ENCODE measurements around the gene CDC20B.
A peak's percentile ranks its signal among the peaks of the same experiment; 100 is the strongest.

Gene CDC20B, protein sequence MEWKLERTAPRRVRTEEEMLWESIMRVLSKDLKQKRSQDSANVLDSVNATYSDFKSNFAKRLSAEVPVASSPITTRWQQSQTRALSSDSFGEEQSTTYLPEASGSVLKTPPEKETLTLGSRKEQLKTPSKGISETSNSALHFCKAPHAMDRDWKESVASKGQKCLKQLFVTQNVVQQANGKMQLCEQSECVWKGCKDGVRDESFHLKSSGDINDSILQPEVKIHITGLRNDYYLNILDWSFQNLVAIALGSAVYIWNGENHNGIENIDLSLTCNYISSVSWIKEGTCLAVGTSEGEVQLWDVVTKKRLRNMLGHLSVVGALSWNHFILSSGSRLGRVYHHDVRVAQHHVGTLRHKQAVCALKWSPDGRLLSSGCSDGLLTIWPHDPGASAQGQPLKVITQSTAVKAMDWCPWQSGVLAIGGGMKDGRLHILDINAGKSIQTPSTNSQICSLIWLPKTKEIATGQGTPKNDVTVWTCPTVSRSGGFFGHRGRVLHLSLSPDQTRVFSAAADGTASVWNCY

DNA sequence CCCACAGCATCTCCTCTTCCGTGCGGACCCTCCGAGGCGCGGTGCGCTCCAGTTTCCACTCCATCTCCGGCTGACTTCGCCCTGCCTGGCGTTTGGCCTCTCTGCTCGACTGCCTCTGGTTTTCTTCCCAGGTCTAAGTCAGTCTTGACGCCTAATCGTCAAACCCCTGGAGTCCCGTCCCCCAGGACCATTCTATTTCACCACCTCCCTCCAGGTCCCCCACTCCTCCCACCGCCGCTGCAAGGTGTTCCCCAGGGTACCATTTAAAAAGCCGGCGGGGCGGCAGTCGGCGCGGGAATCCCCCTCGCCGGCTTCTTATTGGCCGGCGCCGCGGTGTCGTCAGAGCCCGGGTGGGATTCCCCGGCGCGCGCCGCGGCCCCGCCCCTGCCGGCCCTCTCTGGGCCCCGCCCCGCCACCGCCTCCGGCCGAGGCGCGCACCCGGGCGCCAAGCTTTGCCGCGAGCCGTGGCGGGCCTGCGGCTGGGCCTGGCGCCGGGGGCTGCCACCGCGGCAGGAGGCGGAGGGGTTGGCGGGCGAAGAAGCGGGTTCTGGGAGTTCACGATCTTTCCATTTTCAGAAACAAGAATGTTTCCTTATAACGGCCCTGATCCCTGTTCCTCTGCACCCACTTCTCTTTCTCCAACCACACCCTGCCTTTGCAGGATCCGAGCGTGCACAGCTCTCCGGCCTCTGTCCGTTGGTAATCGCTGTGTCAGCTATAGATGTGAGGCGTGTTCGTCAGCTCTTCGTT lies at the start of gene CDC20B:
Gene CDC20B, minus strand, starts transcription at position 241 of the 750 bp plus-strand sequence. Its CDS starts 177 bp downstream, at position 64.
- TF ChIP-seq, protein P1, sequence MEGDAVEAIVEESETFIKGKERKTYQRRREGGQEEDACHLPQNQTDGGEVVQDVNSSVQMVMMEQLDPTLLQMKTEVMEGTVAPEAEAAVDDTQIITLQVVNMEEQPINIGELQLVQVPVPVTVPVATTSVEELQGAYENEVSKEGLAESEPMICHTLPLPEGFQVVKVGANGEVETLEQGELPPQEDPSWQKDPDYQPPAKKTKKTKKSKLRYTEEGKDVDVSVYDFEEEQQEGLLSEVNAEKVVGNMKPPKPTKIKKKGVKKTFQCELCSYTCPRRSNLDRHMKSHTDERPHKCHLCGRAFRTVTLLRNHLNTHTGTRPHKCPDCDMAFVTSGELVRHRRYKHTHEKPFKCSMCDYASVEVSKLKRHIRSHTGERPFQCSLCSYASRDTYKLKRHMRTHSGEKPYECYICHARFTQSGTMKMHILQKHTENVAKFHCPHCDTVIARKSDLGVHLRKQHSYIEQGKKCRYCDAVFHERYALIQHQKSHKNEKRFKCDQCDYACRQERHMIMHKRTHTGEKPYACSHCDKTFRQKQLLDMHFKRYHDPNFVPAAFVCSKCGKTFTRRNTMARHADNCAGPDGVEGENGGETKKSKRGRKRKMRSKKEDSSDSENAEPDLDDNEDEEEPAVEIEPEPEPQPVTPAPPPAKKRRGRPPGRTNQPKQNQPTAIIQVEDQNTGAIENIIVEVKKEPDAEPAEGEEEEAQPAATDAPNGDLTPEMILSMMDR (IDR thresholded peaks at IDR 0.05; ENCODE audit: low read depth, low read length): no peak
- TF ChIP-seq MYC (IDR thresholded peaks at IDR 0.05; ENCODE audit: low read depth, low read length) (no peak), POLR2A (IDR thresholded peaks at IDR 0.05; ENCODE audit: extremely low read depth, insufficient read length) (peak; percentile 59)
- TF ChIP-seq, protein P2, sequence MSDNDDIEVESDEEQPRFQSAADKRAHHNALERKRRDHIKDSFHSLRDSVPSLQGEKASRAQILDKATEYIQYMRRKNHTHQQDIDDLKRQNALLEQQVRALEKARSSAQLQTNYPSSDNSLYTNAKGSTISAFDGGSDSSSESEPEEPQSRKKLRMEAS (IDR thresholded peaks at IDR 0.05; ENCODE audit: low read depth, low read length): peak; percentile 42; the same call in 1 of the 2 replicates
- peak; percentile 82 for DNase-seq (ENCODE audit: low read depth)
- H3K4me3 ChIP-seq (ENCODE audit: low read depth, low read length): peak within 1 kb of the TSS; percentile 60

- DNase-seq (ENCODE audit: low read depth): peak; percentile 43
- TF ChIP-seq MYC (IDR thresholded peaks at IDR 0.05; ENCODE audit: low read depth, low read length) (no peak), POLR2A (IDR thresholded peaks at IDR 0.05; ENCODE audit: extremely low read depth, insufficient read length) (no peak)
- TF ChIP-seq, protein P1 (IDR thresholded peaks at IDR 0.05; ENCODE audit: low read depth, low read length): no peak
- TF ChIP-seq, protein P2 (IDR thresholded peaks at IDR 0.05; ENCODE audit: low read depth, low read length): no peak
- H3K4me3 ChIP-seq (ENCODE audit: low read depth, low read length): no peak overlapping the region
Measured at GRCh38 chr5:55222092-55222984, 49.4 kb upstream of the CDC20B start.

DNA sequence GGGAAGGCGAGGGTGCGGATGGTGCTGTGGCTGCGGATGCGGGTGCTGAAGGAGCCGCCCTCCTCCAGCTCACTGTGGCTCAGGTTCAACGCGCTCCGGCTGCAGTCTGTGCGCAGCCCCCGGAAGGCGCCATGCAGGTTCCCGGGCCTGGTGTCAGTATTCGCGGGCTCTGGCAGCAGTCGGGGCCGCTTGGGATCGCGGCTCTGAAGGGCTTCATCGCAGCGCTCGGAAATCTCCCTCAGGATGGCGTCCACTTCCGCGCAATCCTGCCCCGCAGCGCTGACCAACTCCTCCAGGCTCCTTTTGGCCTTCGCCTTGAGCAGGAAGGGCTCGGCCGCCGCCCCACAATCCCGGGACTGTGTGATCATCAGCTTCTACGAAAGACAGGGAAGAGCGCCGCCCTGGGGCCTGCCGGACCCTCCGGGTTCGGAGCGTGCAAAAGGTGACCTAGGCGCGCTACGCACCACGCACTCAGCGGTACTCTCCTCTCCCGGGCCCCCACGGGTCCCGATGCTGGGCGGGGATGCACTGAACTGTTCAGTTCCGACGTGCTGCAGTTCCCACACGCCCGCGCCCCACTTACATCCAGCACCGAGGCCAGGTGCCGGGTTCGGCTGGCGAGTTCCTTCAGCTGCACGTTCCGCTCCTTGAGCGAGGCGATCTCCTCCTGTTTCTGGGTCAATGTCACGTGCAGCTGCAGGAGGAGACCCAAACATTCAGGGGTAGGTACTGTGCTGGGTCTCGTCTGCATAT lies 47.6 kb upstream of the CDC20B start:
- H3K4me3 ChIP-seq (ENCODE audit: low read depth, low read length): no peak overlapping the region
- no peak for TF ChIP-seq POLR2A (IDR thresholded peaks at IDR 0.05; ENCODE audit: extremely low read depth, insufficient read length)
- no peak for TF ChIP-seq MYC (IDR thresholded peaks at IDR 0.05; ENCODE audit: low read depth, low read length)
- TF ChIP-seq, protein P2 (IDR thresholded peaks at IDR 0.05; ENCODE audit: low read depth, low read length): no peak
- TF ChIP-seq, protein P1 (IDR thresholded peaks at IDR 0.05; ENCODE audit: low read depth, low read length): no peak
- no peak for DNase-seq (ENCODE audit: low read depth)

DNA sequence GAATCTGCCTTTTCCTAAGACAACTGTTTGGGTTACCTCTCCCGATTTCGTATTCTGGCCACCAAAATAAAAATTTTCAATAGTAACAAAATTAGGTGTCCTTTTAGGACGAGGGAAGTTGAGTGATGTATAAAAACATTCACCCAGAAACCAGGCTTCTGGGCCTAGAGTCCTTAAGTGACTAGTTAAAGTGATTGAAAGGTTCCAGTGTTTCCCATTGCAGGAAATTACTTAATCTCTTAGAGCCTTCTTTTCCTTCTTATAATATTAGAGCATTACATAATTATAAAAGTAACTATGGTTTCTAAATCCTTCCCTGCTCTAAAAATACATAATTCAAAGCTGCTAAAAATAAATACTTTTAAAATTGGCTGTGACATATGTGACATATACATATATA lies 46.8 kb upstream of the CDC20B start:
- no peak for DNase-seq (ENCODE audit: low read depth)
- H3K4me3 ChIP-seq (ENCODE audit: low read depth, low read length): no peak overlapping the region
- TF ChIP-seq, protein P1 (IDR thresholded peaks at IDR 0.05; ENCODE audit: low read depth, low read length): no peak
- no peak for TF ChIP-seq MYC (IDR thresholded peaks at IDR 0.05; ENCODE audit: low read depth, low read length)
- TF ChIP-seq, protein P2 (IDR thresholded peaks at IDR 0.05; ENCODE audit: low read depth, low read length): no peak
- TF ChIP-seq POLR2A (IDR thresholded peaks at IDR 0.05; ENCODE audit: extremely low read depth, insufficient read length): no peak
